GM18861 (cell line): ENCODE results near the gene CNDP1.

ENCODE experiments used
- ATAC-seq: cut with Tn5 transposase; IDR thresholded peaks from one replicate; pipeline ENCODE4 v1.9.1; 2021; ENCODE audit not compliant: unreplicated experiment

The CNDP1 gene

DNA sequence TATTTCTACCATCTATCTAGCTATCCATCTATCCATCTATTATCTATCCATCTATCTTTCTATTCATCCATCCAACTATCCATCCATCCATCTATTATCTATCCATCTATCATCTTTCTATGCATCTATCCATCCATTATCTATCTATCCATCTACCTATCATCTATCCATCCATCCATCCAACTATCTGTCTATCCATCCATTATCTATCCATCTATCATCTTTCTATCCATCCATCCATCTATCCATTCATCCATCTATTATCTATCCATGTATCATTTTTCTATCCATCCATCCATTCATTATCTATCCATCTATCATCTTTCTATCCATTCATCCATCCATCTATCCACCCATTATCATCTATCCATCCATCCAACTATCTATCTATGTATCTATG is 38.8 kb downstream of the CNDP1 start:
- ATAC-seq, result no peak

DNA sequence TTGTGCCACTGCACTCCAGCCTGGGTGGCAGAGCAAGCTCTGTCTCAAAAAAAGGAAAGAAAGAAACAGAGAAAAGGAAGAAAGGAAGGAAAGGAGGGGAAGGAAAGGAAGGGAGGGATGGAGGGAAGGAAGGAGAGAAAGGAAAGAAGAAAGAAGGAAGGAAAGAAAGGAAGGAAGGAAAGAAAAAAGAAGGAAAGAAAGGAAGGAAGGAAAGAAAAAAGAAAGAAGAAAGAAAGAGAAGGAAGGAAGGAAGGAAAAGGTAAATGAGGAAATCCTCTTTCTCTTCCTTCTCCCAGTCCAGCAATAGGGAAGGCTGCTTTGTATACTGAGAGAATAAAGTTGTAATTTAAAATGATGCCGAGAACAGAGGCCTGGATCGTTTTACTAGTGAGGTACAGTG is 40.6 kb downstream of the CNDP1 start:
- ATAC-seq, result no peak

DNA sequence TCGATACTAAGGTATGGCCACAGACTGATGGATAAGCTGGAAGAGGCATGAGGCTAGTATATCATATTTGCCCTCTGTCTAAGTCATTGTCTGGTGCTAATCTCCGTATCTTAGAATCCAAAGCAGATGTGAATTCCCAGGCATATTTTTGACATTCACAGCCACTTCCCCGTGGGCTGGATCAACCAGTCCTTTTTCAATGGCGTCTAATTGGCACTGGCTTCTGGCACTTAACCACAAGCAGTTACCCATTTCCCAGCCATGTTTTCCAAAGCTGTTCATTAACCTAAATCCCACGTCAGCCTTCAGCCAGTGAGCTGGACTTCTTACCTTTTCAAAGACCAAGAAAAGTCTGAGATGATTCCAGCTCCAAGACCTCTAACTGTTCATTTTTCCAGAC is 42.7 kb downstream of the CNDP1 start:
- no peak for ATAC-seq

DNA sequence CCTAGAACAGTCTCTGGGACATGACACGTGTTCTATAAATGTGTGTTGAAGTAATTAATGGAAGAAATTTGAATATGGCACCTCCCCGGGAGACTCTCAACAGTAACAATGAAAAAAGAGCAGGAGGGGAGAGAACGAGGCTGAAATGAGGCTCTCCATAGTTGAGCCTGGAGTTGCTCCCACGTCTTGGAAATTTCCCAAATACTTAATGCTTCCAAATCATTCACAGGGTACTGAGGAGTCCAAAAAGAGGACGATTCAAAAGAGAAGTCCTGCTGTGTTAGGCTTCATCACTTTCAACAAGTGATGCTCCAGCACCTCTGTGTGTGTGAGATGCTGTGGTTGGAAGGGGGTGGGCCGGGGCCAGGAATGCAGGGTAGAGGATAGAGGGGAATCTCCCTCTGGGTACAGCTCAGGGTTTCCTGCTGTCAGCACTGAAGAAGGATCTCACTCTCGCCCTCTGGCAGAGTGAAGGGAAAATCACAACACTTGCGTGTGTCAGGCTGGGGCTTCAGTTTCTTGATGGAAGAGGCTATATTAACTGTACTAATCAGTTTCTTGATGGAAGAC is 45.3 kb downstream of the CNDP1 start:
- ATAC-seq, result no peak

DNA sequence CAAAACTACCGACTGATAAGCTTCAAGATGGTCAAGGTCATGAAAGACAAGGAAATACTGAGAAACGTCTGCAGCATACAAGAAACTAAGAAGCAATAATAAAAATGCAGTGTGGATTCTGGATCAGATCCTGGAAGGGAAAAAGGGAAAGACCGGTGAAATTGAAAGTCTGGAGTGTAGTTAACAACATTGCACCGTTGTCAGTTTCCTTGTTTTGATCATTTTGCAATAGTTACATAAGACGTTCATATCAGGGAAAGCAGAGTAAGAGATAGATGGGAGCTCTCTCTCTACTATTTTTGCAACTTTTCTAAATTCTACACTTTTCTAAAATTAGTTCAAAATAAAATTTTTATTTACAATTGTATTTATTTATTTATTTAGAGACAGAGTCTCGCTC is 48.3 kb downstream of the CNDP1 start:
- ATAC-seq, result no peak

DNA sequence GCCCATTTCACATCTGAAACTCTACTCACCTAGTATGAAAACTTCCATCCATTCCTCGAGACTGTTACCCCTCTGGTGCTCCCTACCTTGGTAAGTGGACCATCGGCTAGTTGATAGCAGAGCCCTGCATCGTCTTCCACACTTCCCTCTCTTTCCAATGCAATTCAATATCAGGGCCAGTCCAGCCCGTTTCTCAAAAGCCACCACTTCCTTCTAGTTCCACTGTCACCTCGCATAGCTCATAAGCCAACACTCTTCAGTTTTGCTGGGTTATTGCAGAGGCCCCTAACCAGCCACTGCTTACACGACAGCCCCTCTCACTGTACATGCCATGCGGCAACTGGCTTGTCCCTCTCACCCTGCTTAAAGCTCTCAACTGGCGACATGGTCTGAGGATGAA is 53.1 kb downstream of the CNDP1 start:
- no peak for ATAC-seq

DNA sequence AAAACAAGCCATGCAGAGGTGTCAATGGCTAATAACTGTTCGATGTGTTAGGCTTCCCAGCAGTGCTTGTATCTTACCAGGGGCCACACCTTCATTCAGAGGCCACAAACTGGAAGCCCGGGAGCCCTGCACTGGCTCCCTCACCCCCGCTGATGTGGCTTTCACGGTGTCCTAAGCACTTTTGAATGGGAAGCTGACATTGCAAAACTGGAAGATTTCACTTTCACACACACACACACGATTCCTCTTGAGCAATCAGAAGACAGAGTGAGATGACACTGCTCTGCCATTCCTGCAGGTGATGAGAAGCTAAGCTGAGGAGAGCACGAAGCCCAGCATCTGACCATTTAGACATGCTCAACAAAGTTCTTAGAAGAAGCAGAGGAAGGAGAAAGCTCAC is 54.7 kb downstream of the CNDP1 start:
- no peak for ATAC-seq

DNA sequence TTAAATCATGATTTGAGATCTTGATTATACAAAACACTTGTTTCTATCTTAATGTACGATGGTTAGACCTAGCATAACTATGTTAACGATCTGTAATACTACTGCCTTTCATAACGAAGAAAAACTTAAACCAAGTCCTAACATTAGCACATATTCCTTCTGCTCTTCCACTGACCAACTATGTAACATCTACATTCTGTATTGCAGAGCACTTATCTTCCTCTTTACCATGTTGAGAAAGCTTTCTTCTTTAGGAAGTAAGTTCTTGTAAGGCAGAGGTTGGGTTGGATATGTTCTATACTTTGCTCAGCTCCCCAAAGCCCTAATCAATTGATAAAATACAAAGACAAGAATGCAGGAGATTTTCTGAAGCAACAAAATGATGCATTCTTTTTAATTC is 55.5 kb downstream of the CNDP1 start:
- no peak for ATAC-seq

DNA sequence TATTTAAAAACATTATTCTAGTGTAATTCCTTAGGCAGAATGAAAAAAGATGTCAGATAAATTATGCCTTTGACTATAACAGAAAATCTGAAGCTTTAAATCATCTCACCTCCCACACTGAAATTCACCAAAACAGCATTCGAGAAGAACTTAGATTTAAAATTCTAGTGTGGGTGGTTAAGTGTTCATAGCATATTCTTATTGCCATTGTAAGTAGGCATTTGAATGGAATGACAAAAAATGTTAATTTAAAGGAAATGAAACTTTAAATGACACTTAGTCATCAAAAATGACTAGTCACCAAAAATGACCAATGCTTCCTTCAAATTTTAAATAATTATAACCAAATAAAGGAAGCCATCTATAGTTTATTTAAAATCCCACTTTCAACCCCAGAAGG is 56.4 kb downstream of the CNDP1 start:
- no peak for ATAC-seq

DNA sequence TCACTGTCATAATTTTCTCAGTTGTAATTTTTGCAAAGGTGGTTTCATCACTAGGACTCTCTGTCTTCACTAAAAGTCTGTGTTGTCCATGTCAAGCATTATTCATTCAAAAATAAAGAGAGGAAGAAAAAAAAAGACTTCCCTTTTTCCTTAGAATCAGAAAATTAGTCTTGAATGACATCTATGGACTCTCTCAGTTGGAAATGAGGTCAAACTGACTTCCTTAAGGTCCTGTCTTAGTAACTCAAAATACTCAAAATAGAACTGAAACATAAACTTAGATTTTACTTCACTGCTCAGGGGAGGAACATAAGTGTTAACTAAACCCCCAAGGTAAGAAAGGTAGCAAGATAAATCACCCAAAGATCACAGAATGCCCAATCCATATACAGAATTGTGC is 61.1 kb downstream of the CNDP1 start:
- ATAC-seq, result no peak

DNA sequence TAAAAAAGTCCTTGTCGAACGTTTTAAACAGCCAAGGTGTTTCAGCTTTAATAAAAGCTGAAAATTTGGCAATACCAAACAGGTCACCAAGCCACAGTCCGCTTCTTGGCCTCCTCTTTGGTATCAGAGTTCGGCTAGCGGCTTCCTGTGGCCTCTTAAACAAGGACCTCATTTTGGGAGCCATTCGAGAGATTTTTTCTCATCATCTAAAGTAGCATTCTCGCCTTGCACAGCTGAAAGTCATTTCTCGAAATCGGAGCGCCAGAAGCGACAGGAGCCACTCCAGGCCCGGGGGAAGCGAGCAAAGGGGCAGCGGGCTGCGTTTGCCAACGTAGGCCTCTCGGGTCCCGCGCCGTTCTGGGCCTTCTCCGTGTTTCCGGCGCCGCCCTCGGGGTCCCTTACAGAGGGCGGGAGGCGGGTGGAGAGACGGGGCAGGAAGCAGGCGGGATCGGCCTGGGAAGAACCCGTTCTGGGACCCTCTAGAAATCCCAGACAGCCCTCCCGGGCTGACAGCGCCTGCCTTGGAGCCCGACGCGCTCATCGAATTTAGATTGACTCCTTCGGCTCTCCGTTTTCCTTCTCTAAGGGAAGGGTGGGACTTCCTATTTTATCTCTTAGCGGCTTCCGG is 62.8 kb downstream of the CNDP1 start:
- ATAC-seq, result peak; percentile 29

DNA sequence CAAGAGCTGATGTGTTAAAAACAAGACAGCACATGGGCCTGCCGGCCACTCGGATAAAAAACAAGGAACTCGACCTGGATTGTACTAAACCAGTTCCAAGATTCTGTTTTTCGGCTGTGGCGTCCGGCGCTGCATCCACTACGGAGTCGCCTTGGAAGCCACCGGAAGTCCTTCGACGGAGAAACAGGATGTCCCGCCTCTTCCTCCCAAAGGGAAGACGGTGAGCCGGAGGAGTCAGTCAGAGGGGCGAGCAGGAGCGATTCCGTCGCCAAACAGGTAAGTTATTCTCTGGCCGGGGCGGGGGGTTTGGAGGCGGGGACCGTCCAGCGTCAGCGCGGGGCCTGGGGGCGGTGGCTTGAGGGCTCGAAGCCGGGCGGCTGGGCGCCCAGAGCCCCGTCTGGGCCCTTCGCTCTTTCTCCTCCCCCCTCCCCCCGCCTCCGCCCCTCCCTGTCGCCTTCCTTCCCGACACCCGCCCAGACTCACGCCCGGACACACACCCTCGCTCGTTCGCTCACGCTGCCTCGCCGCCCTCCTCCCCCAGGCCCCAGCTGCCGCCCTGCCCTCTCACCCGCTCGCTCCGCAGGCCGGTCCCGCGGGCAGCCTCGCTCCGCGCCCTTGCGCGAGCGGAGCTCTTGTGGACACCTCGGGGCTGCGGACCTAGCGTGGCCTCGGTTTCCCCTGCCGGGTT is 63.5 kb downstream of the CNDP1 start, which contains the start of gene ZNF407:
Gene ZNF407 (plus strand): TSS at position 209 of the 688 bp plus-strand sequence. CDS start 33,150 bp downstream, outside the sequence.
- ATAC-seq, result peak; percentile 49

DNA sequence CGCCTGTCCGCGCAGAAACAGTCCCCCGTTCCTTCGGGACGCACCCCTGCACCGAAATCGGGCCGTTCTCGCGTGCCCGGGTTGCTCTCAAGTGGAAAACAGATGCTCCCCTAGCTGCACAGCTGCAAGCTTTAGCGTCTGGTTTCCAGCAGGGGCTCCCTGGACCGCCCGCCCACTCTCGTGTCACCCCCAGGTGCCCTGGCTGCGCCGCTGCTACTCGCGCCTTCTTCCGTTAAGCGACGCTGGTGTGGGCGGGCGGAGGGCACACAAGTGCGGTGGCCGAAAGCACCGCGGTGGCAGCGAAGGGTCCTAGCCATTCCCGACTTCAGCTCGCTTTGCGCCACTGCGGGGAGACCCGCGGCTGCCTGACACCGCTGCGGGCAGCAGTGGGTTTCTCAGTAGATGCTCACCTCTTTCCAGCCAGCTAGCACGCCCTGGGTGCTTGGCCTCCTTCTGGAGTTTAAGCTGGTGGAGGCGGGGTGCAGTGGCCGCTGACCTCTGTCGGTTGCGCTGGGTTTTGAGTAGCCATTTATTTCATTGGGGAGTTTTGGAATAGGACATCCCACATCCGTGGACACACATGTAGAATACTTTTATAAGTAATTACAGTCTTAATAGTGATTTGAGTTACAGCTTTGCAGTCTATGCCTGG is 64.2 kb downstream of the CNDP1 start:
- ATAC-seq, result peak; percentile 46

DNA sequence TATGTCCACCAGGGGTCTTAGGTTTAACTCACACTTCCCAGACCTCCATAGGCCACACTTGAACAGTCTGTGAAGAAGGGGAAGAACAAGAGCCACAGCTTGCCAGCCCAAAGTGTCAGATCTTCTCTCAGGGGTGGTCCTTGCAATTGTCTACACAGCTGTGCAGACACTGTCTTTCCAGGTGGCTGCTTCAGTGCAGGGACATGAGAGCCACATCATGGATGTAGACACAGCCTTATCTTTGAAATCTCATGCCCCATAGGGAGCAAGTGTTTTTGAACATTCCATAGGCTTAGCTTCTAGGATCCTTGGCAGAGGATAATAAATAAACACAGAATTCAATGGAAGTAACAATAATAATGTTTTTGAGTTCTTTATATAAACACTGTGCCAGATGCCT is 70.1 kb downstream of the CNDP1 start:
- no peak for ATAC-seq

DNA sequence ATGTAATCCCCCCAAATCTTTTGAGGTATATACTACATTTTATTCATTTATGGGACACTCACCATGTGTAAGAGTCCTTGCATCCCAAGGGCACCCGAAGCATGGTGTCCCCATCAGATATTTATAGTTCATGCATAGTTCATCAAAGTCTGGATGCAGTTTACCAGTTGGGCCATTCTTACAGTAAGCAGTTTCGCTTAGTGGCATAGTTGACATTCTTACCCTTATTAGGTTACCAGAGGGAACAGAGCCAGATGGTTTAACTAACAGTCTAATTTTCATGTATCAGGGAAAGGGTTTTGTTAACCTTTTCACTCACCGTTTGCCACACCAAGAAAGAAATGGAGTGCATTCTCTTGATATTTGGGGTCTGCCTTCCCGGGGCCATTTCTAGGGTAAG is 70.5 kb downstream of the CNDP1 start:
- ATAC-seq, result no peak

DNA sequence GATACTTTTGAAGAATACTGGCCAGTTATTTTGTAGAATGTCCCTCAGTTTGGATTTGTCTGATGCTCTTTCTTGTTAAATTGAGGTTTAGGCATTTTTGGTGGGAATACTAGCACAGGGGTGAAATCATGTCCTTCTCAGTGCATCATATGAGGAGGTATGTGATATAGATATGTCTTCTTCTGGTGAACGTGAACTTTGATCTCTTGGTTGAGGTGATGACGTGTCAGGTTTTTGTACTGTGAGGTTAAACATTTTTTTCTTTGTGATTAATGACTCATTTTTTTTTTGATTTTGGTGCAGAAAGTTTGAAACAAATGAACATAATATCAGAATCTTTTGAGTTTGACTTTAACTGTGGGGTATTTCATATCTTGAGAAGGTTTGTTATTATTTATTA is 74.4 kb downstream of the CNDP1 start:
- ATAC-seq, result no peak

DNA sequence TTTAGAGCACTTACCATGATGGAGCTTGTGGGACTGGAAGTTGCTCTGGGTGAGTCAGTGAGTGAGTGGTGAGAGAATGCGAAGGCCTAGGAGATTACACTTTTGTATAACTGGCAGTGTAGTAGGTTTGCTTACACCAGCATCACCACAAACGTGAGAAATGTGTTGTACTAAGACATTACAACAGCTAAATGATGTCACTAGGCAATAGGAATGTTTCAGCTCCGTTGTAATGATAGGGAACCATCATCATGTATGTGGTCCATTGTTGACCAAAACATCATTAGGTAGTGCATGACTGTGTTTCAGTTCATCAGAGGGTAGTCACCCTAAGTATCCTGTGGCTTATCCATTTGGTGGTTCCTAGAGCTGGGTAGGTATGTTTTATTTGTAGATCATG is 75.2 kb downstream of the CNDP1 start:
- ATAC-seq, result no peak

DNA sequence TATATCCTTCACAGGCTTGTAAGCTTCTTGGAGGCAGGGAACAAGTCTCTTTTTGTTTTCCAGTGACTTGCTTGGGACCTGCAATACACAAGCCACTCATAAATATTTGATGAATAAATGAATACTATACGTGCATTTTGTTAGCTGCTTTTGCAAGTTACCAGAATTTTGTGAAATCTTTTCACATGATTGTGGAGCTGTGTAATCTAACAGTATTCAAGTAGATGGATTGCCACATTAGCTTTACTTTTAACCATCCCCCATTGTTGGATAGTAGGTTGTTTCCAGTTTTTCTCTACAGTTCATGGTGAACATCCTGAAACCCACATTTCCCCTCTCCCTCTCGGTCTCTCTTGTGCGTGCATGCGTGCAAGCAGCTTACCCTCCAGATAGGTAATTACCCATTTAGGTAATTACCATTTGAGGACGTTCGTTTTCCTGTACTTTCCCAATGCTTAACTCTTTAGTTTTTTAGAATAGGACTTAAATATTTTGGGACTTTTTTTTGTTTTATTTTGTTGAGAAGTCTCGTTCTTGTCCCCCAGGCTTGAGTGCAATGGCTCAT is 75.8 kb downstream of the CNDP1 start:
- no peak for ATAC-seq

DNA sequence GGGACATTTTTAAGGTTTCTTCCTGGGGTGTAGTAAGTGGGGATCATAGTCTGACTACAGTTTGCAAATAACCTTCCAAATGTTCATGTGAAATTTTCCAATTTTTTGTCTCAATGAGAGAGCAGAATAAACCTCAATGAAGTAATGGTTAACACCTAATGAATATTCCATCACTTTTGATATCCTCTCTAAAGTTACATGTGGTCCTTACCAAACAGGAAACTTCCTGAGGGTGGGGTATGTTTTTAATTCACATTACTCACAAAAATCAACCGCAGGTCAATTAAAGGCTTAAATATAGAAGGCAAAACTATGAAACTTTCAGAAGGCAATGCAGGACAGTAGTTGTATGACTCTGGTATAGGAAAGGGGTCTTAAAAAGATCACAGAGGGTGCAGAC is 76.6 kb downstream of the CNDP1 start:
- no peak for ATAC-seq

DNA sequence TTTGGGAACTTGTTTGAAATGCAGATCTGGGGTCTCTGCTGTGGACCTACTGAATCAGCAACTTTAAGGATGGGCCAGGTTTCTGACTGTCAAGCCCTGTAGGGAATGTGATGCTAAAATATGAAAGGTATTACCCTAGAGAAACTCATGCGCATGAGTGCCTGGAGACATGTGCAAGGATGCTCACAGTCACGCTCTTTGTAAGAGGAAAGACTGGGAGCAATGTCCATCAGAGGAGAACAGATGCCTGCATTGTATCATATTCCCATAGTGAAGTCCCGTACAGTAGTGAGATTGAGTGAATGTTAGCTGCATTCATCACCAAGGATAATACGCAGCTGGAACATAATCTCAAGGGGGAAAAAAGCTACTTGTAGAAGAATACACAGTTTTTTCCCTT is 77.5 kb downstream of the CNDP1 start:
- ATAC-seq, result no peak

DNA sequence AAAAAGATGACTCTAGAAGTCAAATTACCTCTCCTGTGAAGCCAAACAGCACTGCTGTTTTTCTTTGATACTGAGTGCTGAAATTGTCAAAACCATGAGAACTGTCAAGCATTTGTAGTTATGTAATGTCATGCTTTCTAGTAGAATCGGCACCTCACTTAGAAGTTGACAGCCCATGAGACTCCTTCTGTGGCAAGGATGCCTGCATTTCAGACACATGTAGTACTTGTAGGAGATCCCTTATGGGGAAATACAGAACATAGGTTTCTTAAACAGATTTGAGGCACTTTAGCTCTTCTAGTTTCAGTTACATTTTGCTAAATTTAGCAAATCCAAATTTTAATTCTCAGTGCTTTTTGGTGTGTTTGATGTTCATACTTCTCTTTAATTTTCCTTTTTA is 79.1 kb downstream of the CNDP1 start:
- ATAC-seq, result no peak

DNA sequence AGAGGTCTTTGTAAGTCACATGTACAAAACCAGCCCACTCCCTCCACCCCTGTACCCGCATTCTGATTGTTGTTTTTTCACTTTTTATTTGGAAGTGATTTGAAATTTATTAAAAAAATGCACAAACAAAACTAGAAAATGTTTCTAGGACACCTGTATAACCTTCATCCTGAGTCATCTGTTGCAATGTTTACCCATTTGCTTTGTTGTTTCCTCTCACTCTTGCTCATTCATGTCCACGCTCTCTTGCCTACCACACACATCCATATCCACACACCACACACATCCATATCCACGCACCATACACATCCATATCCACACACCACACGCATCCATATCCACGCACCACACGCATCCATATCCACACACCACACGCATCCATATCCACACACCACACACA is 82.2 kb downstream of the CNDP1 start:
- no peak for ATAC-seq
